K562 (cell line): ENCODE results near the gene COPA. TPM values are rescaled to one million over a fixed set of nuclear protein-coding genes. Genes with fewer than 3 reads are reported as not detected.
"Not testable (repeated sequence)": the region's sequence is repeated elsewhere in the genome, so short reads cannot be mapped to it uniquely, and the experiment has no call there.

Source experiments
- ATAC-seq: fragments of 200-7000 bp; cut with Tn5 transposase; 3 replicates; pipeline ENCODE4 v1.9.1; 2020; ENCODE audit warnings: moderate library complexity
- BruUV-seq: library from RNA; stranded (reverse); fragments of 400-500 nt; replicated peaks from 2 replicates; lab custom pipeline; 2021; lab: Mats Ljungman, UMichigan
- CTCF ChIA-PET: fragments of 300-600 bp; formaldehyde crosslinking; extraction: SDS; loops from one replicate; lab custom pipeline; 2021; ENCODE audit warnings: low intra/inter-chr PET ratio; lab: Yijun Ruan, JAX
- POLR2A ChIA-PET: fragments of 300-600, 350-650 bp; sonication (Branson Sonifier 250); formaldehyde crosslinking; extraction: SDS; loops from one replicate; lab custom pipeline; 2021; ENCODE audit warnings: antibody characterized with exemption, inconsistent platforms; lab: Yijun Ruan, JAX
- DNase-seq, 4 experiments: peaks; one replicate each; pipeline versions ENCODE4 v3.0.0 to v3.0.0-alpha.2; 2011 to 2018; ENCODE audit warnings: low spot score in 3 of 4, mixed read lengths in 3 of 4; ENCODE audit errors: extremely low read depth in 1 of 4
- FAIRE-seq: peaks from 2 replicates; lab custom pipeline; 2011; peaks lifted over from hg19 to GRCh38; lab: Jason Lieb, UNC
- H2AFZ ChIP-seq: 2 replicates; pipeline ENCODE4 v1.6.0; 2011; ENCODE audit warnings: low read depth, low read length, control low read depth, inconsistent platforms
- H3K27ac ChIP-seq: fragments of 200-600 bp; 3 replicates; pipeline ENCODE4 v1.8.0; 2011; ENCODE audit warnings: low read depth, mild to moderate bottlenecking, control low read depth, inconsistent platforms, low read length, moderate library complexity, mixed read lengths; ENCODE audit errors: extremely low read depth
- H3K27me3 ChIP-seq, 2 experiments: fragments of 300-600 bp in 1 of 2; 2 replicates in 1 of 2; 3 replicates in 1 of 2; pipeline versions ENCODE4 v1.6.0 to v1.8.0; 2011; ENCODE audit warnings: inconsistent platforms in 2 of 2, low read length in 2 of 2, mild to moderate bottlenecking in 1 of 2, mixed read lengths in 1 of 2, moderate library complexity in 1 of 2; ENCODE audit not compliant: control insufficient read depth in 2 of 2, insufficient read depth in 2 of 2
- H3K36me3 ChIP-seq: fragments of 300-600 bp; 3 replicates; pipeline ENCODE4 v1.8.0; 2011; ENCODE audit warnings: mild to moderate bottlenecking, low read length, inconsistent platforms; ENCODE audit not compliant: control insufficient read depth, insufficient read depth
- H3K4me1 ChIP-seq, 2 experiments: fragments of 200-600 bp in 1 of 2; replicated peaks in 1 of 2; 2 replicates in 1 of 2; 3 replicates in 1 of 2; pipeline versions ENCODE4 v1.5.1 to v1.8.0; 2011; ENCODE audit warnings: inconsistent platforms in 2 of 2, low read length in 2 of 2, mild to moderate bottlenecking in 1 of 2, mixed read lengths in 1 of 2, moderate library complexity in 1 of 2; ENCODE audit not compliant: control insufficient read depth in 2 of 2, insufficient read depth in 2 of 2
- H3K4me2 ChIP-seq: 2 replicates; pipeline ENCODE4 v1.6.1; 2011; ENCODE audit warnings: low read length, control low read depth, inconsistent platforms, mixed read lengths; ENCODE audit not compliant: insufficient read depth
- H3K4me3 ChIP-seq: fragments of 200-600 bp; sonication (generic), shearing (Covaris generic); 2 replicates; pipeline ENCODE4 v1.5.1; 2016; ENCODE audit warnings: control low read depth, inconsistent platforms
- H3K79me2 ChIP-seq: fragments of 200-600 bp; 3 replicates; pipeline ENCODE4 v1.8.0; 2011; ENCODE audit warnings: low read length, inconsistent platforms; ENCODE audit not compliant: control insufficient read depth, insufficient read depth
- H3K9ac ChIP-seq, 2 experiments: 2 replicates each; pipeline versions ENCODE4 v1.6.0 to v1.6.1; 2011; ENCODE audit warnings: low read depth in 2 of 2, low read length in 2 of 2, control low read depth in 1 of 2, inconsistent platforms in 1 of 2, mild to moderate bottlenecking in 1 of 2, mixed read lengths in 1 of 2; ENCODE audit not compliant: insufficient read depth in 1 of 2
- H3K9me1 ChIP-seq: one replicate; pipeline ENCODE4 v1.6.0; 2011; ENCODE audit warnings: inconsistent platforms, mild to moderate bottlenecking, low read length, moderate library complexity; ENCODE audit not compliant: control insufficient read depth, insufficient read depth
- H3K9me3 ChIP-seq: replicated peaks from 2 replicates; pipeline ENCODE4 v1.5.1; 2011; ENCODE audit warnings: low read depth, low read length, inconsistent platforms; ENCODE audit not compliant: control insufficient read depth, insufficient read depth
- H4K20me1 ChIP-seq: replicated peaks from 2 replicates; pipeline ENCODE4 v1.6.1; 2011; ENCODE audit warnings: low read length, inconsistent platforms, mixed read lengths; ENCODE audit not compliant: control insufficient read depth, insufficient read depth
- POLR2A ChIP-seq: fragments of 450-650 bp; conservative IDR thresholded peaks from 2 replicates; pipeline ENCODE4 v1.6.1; 2016
- POLR2B ChIP-seq: fragments of 450-650 bp; IDR thresholded peaks from 2 replicates; pipeline ENCODE4 v1.6.1; 2018; ENCODE audit warnings: low read depth; ENCODE audit not compliant: partially characterized antibody
- RBM15 ChIP-seq: fragments of 200-400 bp; formaldehyde crosslinking; IDR thresholded peaks from 2 replicates; pipeline ENCODE4 v1.6.1; 2018; ENCODE audit warnings: mild to moderate bottlenecking, low read length, moderate library complexity; ENCODE audit not compliant: insufficient read depth
- SUPT5H ChIP-seq: fragments of 450-650 bp; IDR thresholded peaks from 2 replicates; pipeline ENCODE4 v1.6.1; 2016
- ZBTB33 ChIP-seq: sonication (generic); formaldehyde crosslinking; IDR thresholded peaks from 2 replicates; pipeline ENCODE4 v1.8.1; 2023; ENCODE audit warnings: mild to moderate bottlenecking, missing genetic modification reagents
- WGBS: fragments of 100-300 bp; shearing (Covaris generic); methylation state at CpG from one replicate; pipeline ENCODE4 v1.1.6; 2016; ENCODE audit warnings: low coverage, mixed read lengths; ENCODE audit not compliant: insufficient coverage; ENCODE audit errors: missing lambda C conversion rate; 5-methylcytosine and 5-hydroxymethylcytosine counted together
- in situ Hi-C: fragments of 300-500 bp; cut with MboI; formaldehyde crosslinking; loops from 4 replicates; pipeline ENCODE4 v1.15.0; 2018; ENCODE audit warnings: inconsistent platforms, mixed read lengths
- intact Hi-C: fragments of 100-400 bp; cut with micrococcal nuclease; formaldehyde crosslinking; loops from 2 replicates; pipeline ENCODE4 v1.14.2; 2022
- polyA plus RNA-seq, 8 experiments: library from polyadenylated mRNA; depleted of rRNA in 4 of 8; stranded (reverse) in 5 of 8; unstranded in 3 of 8; fragments of >200 nt; fragmentation: Nextera tagmentation in 2 of 8; fragmentation: Illumina TruSeq in 1 of 8; extraction: Ambion mirVana in 2 of 8; extraction: Trizol in 1 of 8; gene quantifications; 2 replicates each; pipeline versions ENCODE4 v1.2.1 to v1.2.3, GENCODE V29; 2011 to 2014; ENCODE audit warnings: inconsistent platforms in 1 of 8, missing spikeins in 1 of 8
- total RNA-seq, 7 experiments: library from RNA; depleted of rRNA in 6 of 7; stranded (reverse); fragments of >200 nt in 6 of 7; fragmentation: Illumina TruSeq in 2 of 7; extraction: Trizol in 2 of 7; gene quantifications; 2 replicates each; pipeline versions ENCODE4 v1.2.1 to v1.2.3, GENCODE V29; 2011 to 2021; ENCODE audit warnings: low replicate concordance in 1 of 7

Gene COPA
- total and polyA plus RNA-seq, 9 of the 15 experiments (the other 6 are each of a cell fraction or from before 2014, with no cell fraction given) = 49.8 to 222 (median 110) TPM

- Histone ChIP-seq H3K4me1 (peaks cover 5 to 14% of the 10 kb centered on the region in 2 experiments; a peak in 4 of 5 replicates), H3K36me3 (peaks cover 48% of the 10 kb centered on the region), H3K79me2 (peaks cover 17% of the 10 kb centered on the region)
- FAIRE-seq, H3K9me1 ChIP-seq, H3K4me3 ChIP-seq, H3K9ac ChIP-seq, H3K27ac ChIP-seq, H3K4me2 ChIP-seq, H2AFZ ChIP-seq, CTCF ChIA-PET, H3K9me3 ChIP-seq, H4K20me1 ChIP-seq, in situ Hi-C loops, H3K27me3 ChIP-seq, DNase-seq, BruUV-seq, ATAC-seq: not testable (repeated sequence)
- intact Hi-C loops = loop anchor here (5.0 kb wide), 1 partner anchor 90 kb away; no protein-coding TSS in a partner anchor
- WGBS = 87% methylated on average over 9 of the region's 12 CpGs
- POLR2A ChIA-PET = interaction anchor here (0.7 to 1.4 kb wide), 2 partner anchors 13 to 25 kb away, joined by 4 read pairs; partner anchors contain the start of gene DCAF8
- TF ChIP-seq SUPT5H (peak; percentile 50), POLR2A (peak; percentile 56; the same call in 1 of the 2 replicates), POLR2B (peak; percentile 60)
- TF ChIP-seq, all 486 proteins: peak for 3; not testable (repeated sequence) for 483
Observed at GRCh38 chr1:160287769-160288168, 55.3 kb downstream of the COPA start.

GRCh38 chr1:160285506-160285905 lies 57.5 kb downstream of the COPA start:
- no peaks in the 10 kb centered on the region for H3K9me3 ChIP-seq
- H3K9ac ChIP-seq = no peak overlapping the region
- H3K4me3 ChIP-seq = peak overlapping the region; percentile 74
- H4K20me1 ChIP-seq = no peaks in the 10 kb centered on the region
- H3K79me2 ChIP-seq = peaks cover 17% of the 10 kb centered on the region
- peak overlapping the region; percentile 91; the same call in 1 of the 2 replicates for H2AFZ ChIP-seq
- no peak for DNase-seq
- 57% methylated on average over 21 of the region's 23 CpGs for WGBS
- H3K27ac ChIP-seq = no peak overlapping the region
- BruUV-seq = no TSS peak
- H3K9me1 ChIP-seq = no peaks in the 10 kb centered on the region
- in situ Hi-C loops (no loop called here), intact Hi-C loops (loop anchor here (5.0 kb wide), 1 partner anchor 92 kb away; no protein-coding TSS in a partner anchor)
- peak overlapping the region; percentile 97; the same call in 1 of the 2 replicates for H3K4me2 ChIP-seq
- no peaks in the 10 kb centered on the region for H3K27me3 ChIP-seq
- no peak for FAIRE-seq
- H3K36me3 ChIP-seq = peaks cover 48% of the 10 kb centered on the region
- TF ChIP-seq RBM15 (no peak), ZBTB33 (peak; percentile 94)
- ChIA-PET CTCF (no interaction called here), POLR2A (interaction anchor here (0.6 to 2.4 kb wide), 12 partner anchors 9 to 89 kb away, joined by 3 to 19 read pairs (median 4); partner anchors contain the start of gene DCAF8)
- H3K4me1 ChIP-seq = peaks cover 5 to 14% of the 10 kb centered on the region in 2 experiments; a peak in 4 of 5 replicates
- ATAC-seq = no peak
